Measurements from ENCODE around the gene TCF12.

The TCF12 gene

GRCh38 chr15:57306944-57307411 lies 388.5 kb downstream of the TCF12 start:
- no peak for DNase-seq

- no peak for DNase-seq
These were observed 389.2 kb downstream of the TCF12 start for GRCh38 chr15:57307527-57308169.

DNA sequence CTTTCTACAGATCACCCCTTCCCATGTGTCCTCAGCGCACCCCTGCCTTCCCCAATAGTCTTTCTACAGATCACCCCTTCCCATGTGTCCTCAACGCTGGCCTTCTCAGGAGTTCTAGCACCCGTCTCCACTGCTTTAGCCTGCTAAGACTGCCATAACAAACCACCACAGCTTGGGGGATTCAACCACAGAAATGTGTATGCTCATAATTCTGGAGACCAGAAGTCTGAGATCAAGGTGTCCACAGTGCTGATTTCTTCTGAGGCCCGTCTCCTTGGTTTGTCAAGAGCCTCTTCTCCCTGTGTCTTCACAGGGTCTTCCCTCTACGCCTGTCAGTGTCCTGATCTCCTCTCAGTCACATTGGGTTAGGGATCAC lies 389.7 kb downstream of the TCF12 start:
- no peak for DNase-seq

GRCh38 chr15:57309856-57310760 lies 391.7 kb downstream of the TCF12 start:
- DNase-seq = no peak

GRCh38 chr15:57310876-57311275 lies 392.4 kb downstream of the TCF12 start:
- DNase-seq = no peak

GRCh38 chr15:57312006-57312317 lies 393.5 kb downstream of the TCF12 start:
- DNase-seq = no peak

DNA sequence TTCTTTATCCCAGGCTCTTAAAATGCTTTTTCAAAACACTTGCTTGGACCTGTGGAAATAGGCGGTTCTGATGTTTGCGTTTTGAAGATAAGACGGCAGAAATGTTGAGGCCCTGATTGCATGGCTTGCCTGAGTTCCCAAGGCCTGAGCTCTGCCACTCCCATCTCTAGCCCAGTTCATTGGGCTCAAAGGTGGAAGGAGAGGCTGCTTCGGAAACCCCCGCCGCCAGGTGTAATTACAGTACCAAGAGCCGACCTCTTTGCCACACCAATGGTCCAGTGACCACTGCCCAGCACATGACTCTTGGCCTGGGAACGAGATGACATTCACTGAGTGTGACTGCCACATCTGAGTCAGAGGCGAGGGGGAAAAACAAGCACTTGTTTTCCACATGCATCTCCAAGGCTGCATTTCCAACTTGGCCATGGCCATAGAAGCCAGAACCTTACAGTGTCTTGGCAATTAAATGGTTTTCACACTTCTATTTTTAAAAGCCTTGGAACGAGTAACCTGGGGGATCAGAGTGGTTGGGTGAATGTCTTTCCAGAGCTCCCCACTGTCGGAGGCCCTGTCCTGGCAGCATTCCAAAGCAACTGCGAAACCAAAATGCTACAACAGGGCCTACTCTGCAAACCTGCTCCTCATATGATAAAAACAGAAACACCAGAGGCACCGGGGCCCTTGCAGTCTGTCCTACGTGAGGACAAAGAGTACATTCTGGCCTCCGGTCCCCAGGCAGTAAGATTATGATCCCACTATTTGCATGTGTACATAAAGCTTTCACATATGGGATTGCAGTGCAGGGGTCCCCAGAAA lies 394.1 kb downstream of the TCF12 start:
- DNase-seq = no peak

GRCh38 chr15:57313134-57313483 lies 394.7 kb downstream of the TCF12 start:
- no peak for DNase-seq

DNA sequence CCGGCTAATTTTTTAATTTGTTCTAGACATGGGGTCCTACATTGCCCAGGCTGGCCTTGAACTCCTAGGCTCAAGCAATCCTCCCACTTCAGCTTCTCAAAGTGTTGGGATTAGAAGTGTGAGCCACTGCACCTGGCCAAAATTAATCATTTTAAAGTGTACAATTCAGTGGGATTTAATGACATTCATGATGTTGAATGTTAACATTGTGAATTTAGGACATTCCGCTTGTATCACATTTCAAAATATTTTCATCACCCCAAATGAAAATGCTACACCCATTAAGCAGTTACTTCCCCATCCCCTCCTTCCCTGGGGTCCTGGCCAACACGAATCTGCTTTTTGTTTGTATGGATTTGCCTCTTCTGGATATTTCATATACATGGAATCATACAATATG lies 395.8 kb downstream of the TCF12 start:
- no peak for DNase-seq

- DNase-seq = no peak
These were observed 398.0 kb downstream of the TCF12 start for GRCh38 chr15:57316451-57316850.

GRCh38 chr15:57319226-57319918 lies 400.9 kb downstream of the TCF12 start:
- DNase-seq = no peak

DNA sequence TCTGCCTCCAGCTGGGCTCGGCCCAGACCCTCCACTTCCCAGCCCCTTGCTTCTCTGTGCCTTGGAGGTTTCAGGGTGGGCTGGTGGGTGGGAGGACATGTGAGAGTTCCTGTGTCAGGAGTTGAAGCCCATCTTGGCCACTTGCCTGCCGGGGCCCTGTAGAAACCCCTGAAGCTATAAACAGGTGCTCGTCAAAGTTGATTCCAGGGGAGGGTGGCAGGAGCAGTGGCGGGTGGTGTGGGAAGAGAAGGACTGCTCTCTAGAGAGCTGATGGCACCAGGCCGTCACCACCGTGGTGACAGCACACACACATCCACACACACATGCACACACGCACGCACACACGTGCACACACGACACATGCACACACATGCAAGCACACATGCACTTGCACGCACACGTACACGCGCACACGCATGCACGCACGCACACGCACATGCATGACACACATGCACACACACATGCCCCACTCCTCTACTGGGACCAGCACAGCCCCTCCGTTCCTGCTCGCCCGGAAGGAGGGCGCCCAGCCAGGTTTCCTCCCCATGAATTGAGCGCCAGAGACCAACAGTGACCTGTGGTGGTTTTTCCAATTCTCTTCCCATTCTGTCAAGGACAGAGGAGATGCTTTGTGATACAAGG lies 401.6 kb downstream of the TCF12 start:
- no peak for DNase-seq

- no peak for DNase-seq
These were observed 402.3 kb downstream of the TCF12 start for GRCh38 chr15:57320631-57321220.

DNA sequence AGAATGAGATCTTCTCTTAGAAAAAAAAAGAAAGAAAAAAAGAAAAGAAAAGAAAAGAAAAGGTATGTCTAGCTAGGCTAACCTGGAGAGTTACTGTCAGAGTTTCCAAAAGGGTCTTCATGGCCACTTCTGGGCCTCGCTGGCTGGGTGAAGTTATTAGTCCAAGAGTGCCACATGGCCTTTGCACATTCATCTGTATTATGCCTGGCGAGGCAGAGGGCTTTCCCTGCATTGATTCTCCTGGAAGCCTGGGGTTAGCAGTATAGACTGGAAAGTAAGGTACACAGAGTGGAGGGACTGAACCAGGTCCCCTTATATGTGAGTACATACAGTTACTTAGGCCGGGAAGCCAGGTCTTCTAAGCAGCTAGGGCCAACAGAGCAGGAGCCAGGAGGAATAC lies 403.0 kb downstream of the TCF12 start:
- DNase-seq = no peak

DNA sequence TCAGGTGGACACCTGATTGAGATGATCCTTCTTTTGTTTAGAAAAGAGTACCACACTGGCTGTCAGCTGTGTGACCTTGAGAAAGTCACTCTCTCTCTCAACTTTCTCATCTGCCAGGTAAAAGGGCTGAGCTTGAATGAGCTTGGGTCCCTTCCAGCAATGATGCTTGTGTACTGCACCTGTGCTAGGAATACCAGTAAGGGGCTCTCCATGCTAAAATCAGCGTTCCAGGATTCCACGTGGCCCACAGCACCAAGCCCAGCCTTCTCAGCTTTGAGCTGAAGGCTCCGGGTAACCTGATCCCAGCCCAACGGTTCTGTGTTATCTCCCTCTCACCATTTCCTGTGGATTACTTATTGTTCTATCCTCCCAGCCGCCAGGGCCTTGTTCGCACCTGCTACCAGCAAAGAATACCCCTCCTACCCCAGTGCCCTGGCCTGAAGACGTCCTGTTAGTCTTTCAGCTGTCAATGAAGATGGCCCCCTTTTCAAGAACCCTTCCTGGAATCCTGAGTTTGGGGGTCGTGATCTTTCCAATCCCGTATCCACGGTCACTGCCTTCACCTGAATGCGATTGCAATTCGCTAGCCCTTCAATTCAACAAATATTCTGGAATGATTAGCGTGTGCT lies 403.6 kb downstream of the TCF12 start:
- no peak for DNase-seq

GRCh38 chr15:57322602-57323250 lies 404.3 kb downstream of the TCF12 start:
- DNase-seq = no peak

- no peak for DNase-seq
These were observed 404.9 kb downstream of the TCF12 start for GRCh38 chr15:57323299-57323805.

DNA sequence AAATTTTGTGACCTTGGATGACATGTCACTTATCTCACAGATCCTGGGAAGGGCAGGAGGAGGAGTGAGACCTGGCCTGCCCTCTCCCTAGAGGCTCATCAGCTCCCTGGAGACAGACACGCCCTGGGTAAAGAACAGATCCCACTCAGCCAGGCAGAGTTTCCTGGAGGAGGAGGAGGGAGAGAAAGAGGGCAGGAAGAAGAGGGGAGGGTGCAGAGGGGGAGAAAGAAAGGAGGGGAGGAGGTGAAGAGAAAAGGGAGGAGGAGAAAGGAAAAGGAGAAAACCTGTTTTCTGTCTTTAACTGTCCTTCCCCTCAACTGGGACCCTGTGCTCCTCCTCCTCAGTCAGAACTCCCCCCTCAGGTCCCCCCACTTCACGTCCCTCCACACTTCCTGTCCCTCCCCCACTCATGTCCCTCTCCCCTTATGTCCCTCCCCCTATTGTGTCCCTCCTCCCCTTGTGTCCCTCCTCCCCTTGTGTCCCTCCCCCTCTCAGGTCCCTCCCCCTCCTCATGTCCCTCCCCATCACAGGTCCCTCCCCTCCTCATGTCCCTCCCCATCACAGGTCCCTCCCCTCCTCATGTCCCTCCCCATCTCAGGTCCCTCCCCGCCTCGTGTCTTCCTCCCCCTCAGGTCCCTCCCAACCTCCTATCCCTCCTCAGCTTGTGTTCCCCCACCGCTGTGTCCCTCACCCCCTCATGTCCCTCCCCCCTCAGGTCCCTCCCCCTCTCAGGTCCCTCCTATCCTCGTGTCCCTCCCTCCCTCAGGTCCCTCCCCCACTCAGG lies 405.6 kb downstream of the TCF12 start:
- no peak for DNase-seq

- no peak for DNase-seq
These were observed 406.1 kb downstream of the TCF12 start for GRCh38 chr15:57324590-57324890.
